ENCODE data around the gene SPEG. TPM values are rescaled to one million over a fixed set of nuclear protein-coding genes. Genes with fewer than 3 reads are reported as not detected.

The SPEG gene
- total RNA-seq, 2 experiments from 2014 or later, result 0.46 TPM; not detected in 1

GRCh38 chr2:219403861-219404260 is 30.8 kb upstream of the SPEG start:
- Histone ChIP-seq H4K20me1 (ENCODE audit: insufficient read depth, low read length) (no peaks in the 10 kb centered on the region), H3K4me3 (ENCODE audit: low read depth, low read length, poor library complexity, severe bottlenecking) (no peak overlapping the region), H3K36me3 (ENCODE audit: insufficient read depth, low read length) (no peaks in the 10 kb centered on the region), H3K27ac (ENCODE audit: low read depth, low read length, poor library complexity, severe bottlenecking) (no peak overlapping the region), H2AFZ (ENCODE audit: low read length) (no peak overlapping the region), H3K4me1 (ENCODE audit: insufficient read depth, low read length, poor library complexity, severe bottlenecking) (no peaks in the 10 kb centered on the region), H3K4me2 (ENCODE audit: low read length) (no peak overlapping the region), H3K9me3 (ENCODE audit: low read length) (no peaks in the 10 kb centered on the region), H3K79me2 (ENCODE audit: insufficient read depth, low read depth, low read length) (no peaks in the 10 kb centered on the region), H3K9me2 (ENCODE audit: insufficient read depth, low read length) (no peaks in the 10 kb centered on the region)
- intact Hi-C loops (cut with micrococcal nuclease; ENCODE audit: unreplicated experiment), result loop anchor here (1.0 to 5.0 kb wide), 3 partner anchors 54 to 238 kb away; no protein-coding TSS in a partner anchor
- CTCF ChIA-PET (ENCODE audit: unreplicated experiment), result interaction anchor here (1.1 kb wide), 1 partner anchor 43 kb away, joined by 3 read pairs; no protein-coding TSS in a partner anchor
- TF ChIP-seq EZH2phosphoT487 (IDR thresholded peaks at IDR 0.05; ENCODE audit: borderline replicate concordance, low read depth, low read length) (no peak), CTCF (conservative IDR thresholded peaks at IDR 0.05; ENCODE audit: low read length) (no peak)
- POLR2A ChIA-PET, result no interaction called here
- no peak for DNase-seq (ENCODE audit: low spot score)
- BruUV-seq (replicated peaks), result no TSS peak

- H2AFZ ChIP-seq (ENCODE audit: low read length), result no peak overlapping the region
- H3K9me2 ChIP-seq (ENCODE audit: insufficient read depth, low read length), result no peaks in the 10 kb centered on the region
- intact Hi-C loops (cut with micrococcal nuclease; ENCODE audit: unreplicated experiment), result loop anchor here (5.0 kb wide), 1 partner anchor 238 kb away; no protein-coding TSS in a partner anchor
- H3K27ac ChIP-seq (ENCODE audit: low read depth, low read length, poor library complexity, severe bottlenecking), result no peak overlapping the region
- no peaks in the 10 kb centered on the region for H3K36me3 ChIP-seq (ENCODE audit: insufficient read depth, low read length)
- no peaks in the 10 kb centered on the region for H3K4me1 ChIP-seq (ENCODE audit: insufficient read depth, low read length, poor library complexity, severe bottlenecking)
- H4K20me1 ChIP-seq (ENCODE audit: insufficient read depth, low read length), result no peaks in the 10 kb centered on the region
- H3K4me2 ChIP-seq (ENCODE audit: low read length), result no peak overlapping the region
- H3K4me3 ChIP-seq (ENCODE audit: low read depth, low read length, poor library complexity, severe bottlenecking), result no peak overlapping the region
- no peak for TF ChIP-seq CTCF (conservative IDR thresholded peaks at IDR 0.05; ENCODE audit: low read length)
- no peak for TF ChIP-seq EZH2phosphoT487 (IDR thresholded peaks at IDR 0.05; ENCODE audit: borderline replicate concordance, low read depth, low read length)
- ChIA-PET POLR2A (interaction anchor here (0.6 kb wide), 1 partner anchor 92 kb away, joined by 3 read pairs; no protein-coding TSS in a partner anchor), CTCF (ENCODE audit: unreplicated experiment) (interaction anchor here (0.7 to 1.1 kb wide), 2 partner anchors 43 to 123 kb away, joined by 3 read pairs; no protein-coding TSS in a partner anchor)
- no TSS peak for BruUV-seq (replicated peaks)
- H3K79me2 ChIP-seq (ENCODE audit: insufficient read depth, low read depth, low read length), result no peaks in the 10 kb centered on the region
- no peaks in the 10 kb centered on the region for H3K9me3 ChIP-seq (ENCODE audit: low read length)
- DNase-seq (ENCODE audit: low spot score), result no peak
Observed at GRCh38 chr2:219404291-219404910, 30.2 kb upstream of the SPEG start.

DNA sequence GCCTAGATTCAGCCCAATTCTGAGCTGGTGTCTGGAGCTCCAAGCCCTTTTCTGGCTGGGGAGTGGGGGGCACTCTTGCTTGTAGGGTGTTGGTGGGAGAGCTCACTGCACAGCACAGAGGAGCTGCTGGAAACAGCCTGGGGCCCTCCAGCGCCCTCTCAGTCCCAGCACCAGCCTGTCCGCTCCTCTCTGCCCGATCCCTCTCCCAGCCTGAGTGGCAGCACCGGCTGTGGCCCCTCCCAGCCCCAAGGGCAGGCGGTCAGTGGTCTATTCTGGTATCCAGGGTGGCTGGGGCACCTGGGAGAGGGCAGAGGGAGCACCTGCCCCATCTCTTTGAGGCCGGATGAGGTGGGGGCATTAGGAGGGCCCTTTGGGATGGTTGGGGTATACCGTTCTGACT is 29.7 kb upstream of the SPEG start:
- Histone ChIP-seq H2AFZ (ENCODE audit: low read length) (no peak overlapping the region), H3K27ac (ENCODE audit: low read depth, low read length, poor library complexity, severe bottlenecking) (no peak overlapping the region), H3K4me1 (ENCODE audit: insufficient read depth, low read length, poor library complexity, severe bottlenecking) (no peaks in the 10 kb centered on the region), H4K20me1 (ENCODE audit: insufficient read depth, low read length) (no peaks in the 10 kb centered on the region), H3K36me3 (ENCODE audit: insufficient read depth, low read length) (no peaks in the 10 kb centered on the region), H3K79me2 (ENCODE audit: insufficient read depth, low read depth, low read length) (no peaks in the 10 kb centered on the region), H3K4me3 (ENCODE audit: low read depth, low read length, poor library complexity, severe bottlenecking) (no peak overlapping the region), H3K9me2 (ENCODE audit: insufficient read depth, low read length) (no peaks in the 10 kb centered on the region), H3K9me3 (ENCODE audit: low read length) (no peaks in the 10 kb centered on the region), H3K4me2 (ENCODE audit: low read length) (no peak overlapping the region)
- CTCF ChIA-PET (ENCODE audit: unreplicated experiment), result interaction anchor here (0.7 to 1.1 kb wide), 2 partner anchors 42 to 122 kb away, joined by 3 read pairs; no protein-coding TSS in a partner anchor
- intact Hi-C loops (cut with micrococcal nuclease; ENCODE audit: unreplicated experiment), result loop anchor here (5.0 kb wide), 1 partner anchor 237 kb away; no protein-coding TSS in a partner anchor
- DNase-seq (ENCODE audit: low spot score), result no peak
- POLR2A ChIA-PET, result interaction anchor here (0.6 kb wide), 1 partner anchor 93 kb away, joined by 3 read pairs; no protein-coding TSS in a partner anchor
- BruUV-seq (replicated peaks), result no TSS peak
- TF ChIP-seq EZH2phosphoT487 (IDR thresholded peaks at IDR 0.05; ENCODE audit: borderline replicate concordance, low read depth, low read length) (no peak), CTCF (conservative IDR thresholded peaks at IDR 0.05; ENCODE audit: low read length) (no peak)
